DND-41 (cell line): ENCODE measurements around the gene RASGRF2.

Source experiments
- ATAC-seq: fragments of 200-7000 bp; cut with Tn5 transposase; 3 replicates; pipeline ENCODE4 v1.9.1; 2021; ENCODE audit warnings: low read depth; ENCODE audit not compliant: insufficient read depth
- DNase-seq: peaks from one replicate; pipeline ENCODE4 v3.0.0-alpha.2; 2020
- H2AFZ ChIP-seq: 2 replicates; pipeline ENCODE4 v1.6.0; 2012; ENCODE audit warnings: low read depth, low read length
- H3K27ac ChIP-seq: 2 replicates; pipeline ENCODE4 v1.5.1; 2012; ENCODE audit warnings: low read length, inconsistent platforms
- H3K27me3 ChIP-seq: fragments of 200-600 bp; sonication (generic); 2 replicates; pipeline ENCODE4 v1.6.0; 2012; ENCODE audit warnings: low read length, mild to moderate bottlenecking, inconsistent platforms; ENCODE audit not compliant: insufficient read depth, poor library complexity
- H3K36me3 ChIP-seq: 2 replicates; pipeline ENCODE4 v1.5.1; 2012; ENCODE audit warnings: low read length, inconsistent platforms; ENCODE audit not compliant: insufficient read depth
- H3K4me1 ChIP-seq: 2 replicates; pipeline ENCODE4 v1.5.1; 2012; ENCODE audit warnings: mild to moderate bottlenecking, low read length; ENCODE audit not compliant: insufficient read depth
- H3K4me2 ChIP-seq: 2 replicates; pipeline ENCODE4 v1.6.0; 2012; ENCODE audit warnings: mild to moderate bottlenecking, moderate library complexity, low read length, inconsistent platforms; ENCODE audit not compliant: insufficient read depth
- H3K4me3 ChIP-seq, 2 experiments: fragments of 200-600 bp in 1 of 2; shearing (Covaris generic) in 1 of 2; 2 replicates each; pipeline ENCODE4 v1.5.1; 2012 to 2016; ENCODE audit warnings: inconsistent platforms in 2 of 2, low read length in 2 of 2, mild to moderate bottlenecking in 2 of 2, low read depth in 1 of 2, moderate library complexity in 1 of 2
- H3K79me2 ChIP-seq: 2 replicates; pipeline ENCODE4 v1.6.0; 2012; ENCODE audit warnings: low read length, inconsistent platforms; ENCODE audit not compliant: insufficient read depth
- H3K9ac ChIP-seq: 2 replicates; pipeline ENCODE4 v1.6.0; 2012; ENCODE audit warnings: low read depth, mild to moderate bottlenecking, inconsistent platforms, low read length, moderate library complexity
- H3K9me3 ChIP-seq: 2 replicates; pipeline ENCODE4 v1.5.1; 2012; ENCODE audit warnings: low read length, moderate library complexity, mild to moderate bottlenecking, inconsistent platforms; ENCODE audit not compliant: insufficient read depth, severe bottlenecking
- H4K20me1 ChIP-seq: 2 replicates; pipeline ENCODE4 v1.6.0; 2012; ENCODE audit warnings: low read length; ENCODE audit not compliant: insufficient read depth
- CTCF ChIP-seq: IDR thresholded peaks from 2 replicates; pipeline ENCODE4 v1.5.1; 2012; ENCODE audit warnings: borderline replicate concordance, low read length, moderate library complexity, mild to moderate bottlenecking; ENCODE audit not compliant: poor library complexity, severe bottlenecking; ENCODE audit errors: extremely low read depth
- EZH2 ChIP-seq: IDR thresholded peaks from 3 replicates; pipeline ENCODE4 v1.6.1; 2012; ENCODE audit warnings: borderline replicate concordance, low read depth, mild to moderate bottlenecking, moderate library complexity, low read length, inconsistent platforms; ENCODE audit not compliant: severe bottlenecking

RASGRF2 gene

GRCh38 chr5:81134566-81134965, 174.4 kb downstream of the RASGRF2 start:
- H3K4me2 ChIP-seq = no peak overlapping the region

DNA sequence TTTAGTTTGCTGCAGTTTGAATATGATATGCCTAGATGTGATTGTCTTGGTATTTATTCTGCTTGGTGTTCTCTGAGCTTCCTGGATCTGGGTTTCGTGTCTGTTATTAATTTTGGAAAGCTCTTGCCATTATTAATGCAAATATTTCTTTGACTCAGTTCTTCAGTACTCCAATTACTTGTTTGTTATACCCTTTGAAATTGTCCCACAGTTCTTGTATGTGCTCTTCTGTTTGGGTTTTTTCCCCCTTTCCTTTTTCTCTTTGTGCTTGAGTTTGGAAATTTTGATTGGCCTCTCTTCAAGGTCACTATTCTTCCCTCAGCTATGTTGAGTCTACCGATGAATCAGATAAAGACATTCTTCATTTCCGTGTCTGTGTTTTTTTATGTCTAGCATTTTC, 176.4 kb downstream of the RASGRF2 start:
- H3K79me2 ChIP-seq = no peaks in the 10 kb centered on the region
- no peak for ATAC-seq
- H3K4me2 ChIP-seq = no peak overlapping the region
- no peaks in the 10 kb centered on the region for H4K20me1 ChIP-seq
- H3K27me3 ChIP-seq = no peaks in the 10 kb centered on the region
- H3K4me3 ChIP-seq = no peak overlapping the region
- no peaks in the 10 kb centered on the region for H3K36me3 ChIP-seq
- H3K9ac ChIP-seq = no peak overlapping the region
- no peaks in the 10 kb centered on the region for H3K9me3 ChIP-seq
- no peak for DNase-seq
- H2AFZ ChIP-seq = no peak overlapping the region; the same call in 1 of the 2 replicates
- no peak for TF ChIP-seq CTCF
- TF ChIP-seq EZH2 = no peak
- H3K27ac ChIP-seq = no peak overlapping the region
- 0 out of 2 replicates have a peak, but pooled peaks cover 3% of the 10 kb centered on the region for H3K4me1 ChIP-seq

More at GRCh38 chr5:81134566-81134965, 174.4 kb downstream of the RASGRF2 start:
- no peak for TF ChIP-seq CTCF
- no peak for TF ChIP-seq EZH2
- H3K27ac ChIP-seq = no peak overlapping the region
- H4K20me1 ChIP-seq = no peaks in the 10 kb centered on the region
- H3K4me1 ChIP-seq = no peaks in the 10 kb centered on the region
- ATAC-seq (no peak), DNase-seq (no peak)
- H3K79me2 ChIP-seq = no peaks in the 10 kb centered on the region
- H3K9ac ChIP-seq = no peak overlapping the region
- H2AFZ ChIP-seq = no peak overlapping the region
- no peak overlapping the region for H3K4me3 ChIP-seq
- no peaks in the 10 kb centered on the region for H3K36me3 ChIP-seq
- no peaks in the 10 kb centered on the region for H3K27me3 ChIP-seq
- no peaks in the 10 kb centered on the region for H3K9me3 ChIP-seq

DNA sequence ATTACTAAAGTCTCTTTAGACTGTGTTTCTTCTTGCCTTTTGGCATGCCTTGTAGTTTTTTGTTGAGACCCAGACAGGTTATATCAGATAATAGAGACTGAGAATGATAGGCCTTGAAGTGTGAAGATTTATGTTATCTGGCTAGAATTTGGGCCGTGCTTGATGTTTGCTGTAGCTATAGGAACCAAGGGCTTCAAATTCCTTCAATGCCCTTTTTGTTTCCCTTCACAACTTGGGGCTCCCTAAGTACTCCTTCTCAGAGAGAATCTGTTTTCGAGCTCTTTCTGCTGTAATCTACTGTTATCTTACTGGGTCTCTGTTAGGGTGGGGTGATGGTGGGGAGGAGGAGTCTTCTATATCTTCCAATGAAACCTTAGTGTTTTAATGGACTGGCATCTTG, 177.7 kb downstream of the RASGRF2 start:
- no peak overlapping the region for H3K9ac ChIP-seq
- no peak for ATAC-seq
- no peaks in the 10 kb centered on the region for H3K79me2 ChIP-seq
- H3K4me3 ChIP-seq = no peak overlapping the region
- no peak for DNase-seq
- no peak for TF ChIP-seq CTCF
- no peak for TF ChIP-seq EZH2
- H3K4me1 ChIP-seq = 0 out of 2 replicates have a peak, but pooled peaks cover 3% of the 10 kb centered on the region
- no peaks in the 10 kb centered on the region for H4K20me1 ChIP-seq
- H3K9me3 ChIP-seq = no peaks in the 10 kb centered on the region
- no peaks in the 10 kb centered on the region for H3K36me3 ChIP-seq
- H3K4me2 ChIP-seq = no peak overlapping the region
- H3K27me3 ChIP-seq = no peaks in the 10 kb centered on the region
- no peak overlapping the region for H3K27ac ChIP-seq
- H2AFZ ChIP-seq = no peak overlapping the region

DNA sequence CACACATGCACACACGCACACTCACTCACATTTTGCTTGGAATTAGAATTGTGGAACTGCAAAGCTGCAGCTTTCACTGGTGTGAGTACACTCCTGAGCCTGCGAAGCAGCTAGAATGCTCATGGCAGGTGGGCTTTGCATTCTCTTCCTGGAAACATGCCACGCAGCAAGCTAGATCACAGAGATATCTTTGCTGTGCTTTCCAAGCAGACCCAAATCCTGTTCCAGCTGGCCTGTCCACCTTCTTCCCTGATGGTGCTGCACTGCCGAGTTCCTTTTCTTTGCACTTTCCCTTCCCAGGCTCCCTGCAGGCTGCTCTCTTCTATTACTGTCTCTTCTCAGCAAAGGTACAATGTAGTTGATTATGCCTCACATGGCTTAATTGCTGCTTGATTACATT, 180.3 kb downstream of the RASGRF2 start:
- TF ChIP-seq CTCF (no peak), EZH2 (no peak)
- no peak overlapping the region for H3K4me2 ChIP-seq
- H3K4me1 ChIP-seq = 0 out of 2 replicates have a peak, but pooled peaks cover 3% of the 10 kb centered on the region
- H3K27ac ChIP-seq = no peak overlapping the region
- no peak overlapping the region for H3K4me3 ChIP-seq
- no peaks in the 10 kb centered on the region for H3K27me3 ChIP-seq
- H3K9me3 ChIP-seq = no peaks in the 10 kb centered on the region
- no peak overlapping the region for H3K9ac ChIP-seq
- no peak overlapping the region for H2AFZ ChIP-seq
- no peaks in the 10 kb centered on the region for H3K79me2 ChIP-seq
- ATAC-seq = peak; percentile 12; the same call in 1 of the 3 replicates
- H3K36me3 ChIP-seq = no peaks in the 10 kb centered on the region
- no peaks in the 10 kb centered on the region for H4K20me1 ChIP-seq
- DNase-seq = peak; percentile 9
